Trophoblast cell (in vitro differentiated cells and primary cell): ENCODE results near the gene ASAP3. TPM values are rescaled to one million over a fixed set of nuclear protein-coding genes. Genes with fewer than 3 reads are reported as not detected.

ENCODE experiments used
- DNase-seq, 2 donors: peaks; one replicate each; pipeline ENCODE4 v3.0.0-alpha.2; 2016
- H2AFZ ChIP-seq: 2 replicates; pipeline ENCODE4 v1.6.1; 2013; ENCODE audit warnings: low read length, moderate library complexity, mild to moderate bottlenecking; ENCODE audit not compliant: insufficient read depth, poor library complexity
- H2AK5ac ChIP-seq: 2 replicates; pipeline ENCODE4 v1.6.1; 2013; ENCODE audit warnings: mild to moderate bottlenecking, low read length
- H2BK120ac ChIP-seq: 2 replicates; pipeline ENCODE4 v1.6.1; 2013; ENCODE audit warnings: low read length, mild to moderate bottlenecking, moderate library complexity; ENCODE audit not compliant: insufficient read depth, poor library complexity
- H2BK12ac ChIP-seq: 2 replicates; pipeline ENCODE4 v1.6.1; 2013; ENCODE audit warnings: mild to moderate bottlenecking, low read length, moderate library complexity
- H2BK5ac ChIP-seq: 2 replicates; pipeline ENCODE4 v1.6.1; 2013; ENCODE audit warnings: low read length, low read depth, moderate library complexity, mild to moderate bottlenecking; ENCODE audit not compliant: poor library complexity
- H3K14ac ChIP-seq: 2 replicates; pipeline ENCODE4 v1.6.1; 2013; ENCODE audit warnings: mild to moderate bottlenecking, low read length
- H3K18ac ChIP-seq: 2 replicates; pipeline ENCODE4 v1.6.1; 2013; ENCODE audit warnings: mild to moderate bottlenecking, low read length
- H3K23ac ChIP-seq: 2 replicates; pipeline ENCODE4 v1.6.1; 2013; ENCODE audit warnings: low read length
- H3K27ac ChIP-seq: 2 replicates; pipeline ENCODE4 v1.5.1; 2013; ENCODE audit warnings: low read depth, mild to moderate bottlenecking, inconsistent platforms, low read length, moderate library complexity
- H3K27me3 ChIP-seq: 2 replicates; pipeline ENCODE4 v1.6.1; 2013; ENCODE audit warnings: inconsistent platforms, mild to moderate bottlenecking, low read length, moderate library complexity; ENCODE audit not compliant: insufficient read depth
- H3K36me3 ChIP-seq, 2 experiments: 1 replicate in 1 of 2; 2 replicates in 1 of 2; pipeline ENCODE4 v1.6.1; 2013; ENCODE audit warnings: low read length in 2 of 2, mild to moderate bottlenecking in 2 of 2, moderate library complexity in 1 of 2; ENCODE audit not compliant: insufficient read depth in 2 of 2, control insufficient read depth in 1 of 2
- H3K4ac ChIP-seq: 2 replicates; pipeline ENCODE4 v1.6.1; 2013; ENCODE audit warnings: low read depth, mild to moderate bottlenecking, low read length, moderate library complexity
- H3K4me1 ChIP-seq, 2 experiments: 1 replicate in 1 of 2; 2 replicates in 1 of 2; pipeline ENCODE4 v1.6.1; 2013; ENCODE audit warnings: low read length in 2 of 2, mild to moderate bottlenecking in 2 of 2, moderate library complexity in 1 of 2; ENCODE audit not compliant: insufficient read depth in 2 of 2, control insufficient read depth in 1 of 2
- H3K4me2 ChIP-seq: 2 replicates; pipeline ENCODE4 v1.6.1; 2013; ENCODE audit warnings: inconsistent platforms, mild to moderate bottlenecking, low read length, moderate library complexity
- H3K4me3 ChIP-seq: 2 replicates; pipeline ENCODE4 v1.5.1; 2013; ENCODE audit warnings: mild to moderate bottlenecking, low read depth, low read length, inconsistent platforms
- H3K79me1 ChIP-seq: one replicate; pipeline ENCODE4 v1.6.1; 2013; ENCODE audit warnings: low read length
- H3K79me2 ChIP-seq: 2 replicates; pipeline ENCODE4 v1.6.1; 2013; ENCODE audit warnings: low read length, mild to moderate bottlenecking; ENCODE audit not compliant: control insufficient read depth, insufficient read depth, poor library complexity
- H3K9ac ChIP-seq: 2 replicates; pipeline ENCODE4 v1.6.1; 2013; ENCODE audit warnings: mild to moderate bottlenecking, low read length
- H3K9me3 ChIP-seq: 2 replicates; pipeline ENCODE4 v1.6.1; 2013; ENCODE audit warnings: low read depth, mild to moderate bottlenecking, control low read depth, inconsistent platforms, low read length; ENCODE audit not compliant: insufficient read depth
- H4K12ac ChIP-seq: 2 replicates; pipeline ENCODE4 v1.6.1; 2013; ENCODE audit warnings: low read depth, mild to moderate bottlenecking, low read length, moderate library complexity
- H4K8ac ChIP-seq: 2 replicates; pipeline ENCODE4 v1.6.1; 2013; ENCODE audit warnings: low read depth, mild to moderate bottlenecking, low read length, moderate library complexity
- H4K91ac ChIP-seq: one replicate; pipeline ENCODE4 v1.6.1; 2013; ENCODE audit warnings: low read depth, mild to moderate bottlenecking, low read length, moderate library complexity
- WGBS: extraction: QIAGEN DNeasy Blood & Tissue Kit; methylation state at CpG from one replicate; pipeline ENCODE4 v1.1.7; 2013; ENCODE audit warnings: missing lambda C conversion rate; ENCODE audit not compliant: insufficient read length, insufficient coverage; ENCODE audit errors: extremely low coverage; 5-methylcytosine and 5-hydroxymethylcytosine counted together
- polyA plus RNA-seq: library from polyadenylated mRNA; stranded (reverse); fragments of 200-250 nt; gene quantifications from 2 replicates; pipeline ENCODE4 v1.2.3, GENCODE V29; 2013

The ASAP3 gene
- 12.8 and 13.6 TPM in 2 replicates for polyA plus RNA-seq

GRCh38 chr1:23483321-23484252, at the start of gene ASAP3:
Gene ASAP3 (minus strand): TSS chr1:23484179. CDS start chr1:23484133, 46 bp downstream.
- DNase-seq: peak; percentile 43 to 57
- H2AK5ac ChIP-seq: no peak within 1 kb of the TSS
- no CpG with 5 or more reads among the region's 84 CpGs for WGBS

DNA sequence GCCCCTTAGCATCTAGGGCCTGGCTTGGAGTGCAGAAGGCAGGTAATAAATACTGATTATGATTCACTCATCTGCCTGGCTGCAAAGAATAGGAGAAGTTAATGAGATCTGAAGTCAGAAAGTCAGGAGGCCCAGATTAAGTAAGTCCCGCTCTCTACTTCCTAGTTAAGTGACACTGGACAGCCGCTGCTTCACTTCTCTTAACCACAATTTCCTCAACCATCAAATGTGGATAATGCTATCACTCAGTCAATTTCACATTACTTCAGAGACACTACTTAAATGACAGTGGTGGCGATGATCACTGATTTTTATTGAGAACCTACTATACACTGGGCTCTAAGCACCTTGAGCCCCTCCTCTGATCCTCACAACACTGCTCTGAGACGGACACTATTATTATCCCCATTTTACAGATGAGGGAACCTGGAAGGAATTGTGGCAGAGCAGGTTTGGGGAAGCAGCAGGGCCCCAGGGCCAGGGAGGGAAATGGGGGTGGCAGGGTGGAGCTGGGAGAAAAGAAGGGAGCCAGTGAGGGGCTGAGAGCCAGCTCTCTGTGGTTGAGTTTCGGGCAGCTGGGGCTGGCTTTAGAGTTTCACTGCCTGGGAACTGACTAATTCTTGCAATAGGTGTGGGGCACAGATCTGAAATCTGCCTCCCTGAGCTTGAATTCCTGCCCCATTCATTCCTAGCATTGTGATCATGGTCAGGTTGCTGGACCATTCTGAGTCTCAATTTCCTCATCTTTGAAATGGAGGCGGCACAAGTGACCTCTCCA, 49.5 kb upstream of the ASAP3 start:
- no peaks in the 10 kb centered on the region for H3K36me3 ChIP-seq
- no CpG with 5 or more reads among the region's 6 CpGs for WGBS
- no peak overlapping the region for H3K14ac ChIP-seq
- peaks cover 11 to 19% of the 10 kb centered on the region in 2 experiments for H3K4me1 ChIP-seq
- H4K8ac ChIP-seq: no peak overlapping the region
- no peak overlapping the region for H2BK120ac ChIP-seq
- no peak overlapping the region for H3K4me3 ChIP-seq
- H3K79me2 ChIP-seq: no peaks in the 10 kb centered on the region
- no peak overlapping the region for H3K9ac ChIP-seq
- no peak overlapping the region for H3K23ac ChIP-seq
- H3K18ac ChIP-seq: no peak overlapping the region
- no peaks in the 10 kb centered on the region for H3K9me3 ChIP-seq
- no peak overlapping the region for H2BK5ac ChIP-seq
- H4K12ac ChIP-seq: no peak overlapping the region
- no peaks in the 10 kb centered on the region for H3K27me3 ChIP-seq
- no peak overlapping the region for H2AK5ac ChIP-seq
- peaks cover 5% of the 10 kb centered on the region for H3K79me1 ChIP-seq
- DNase-seq: peak; percentile 67 to 87
- no peak overlapping the region for H2BK12ac ChIP-seq
- H4K91ac ChIP-seq: no peak overlapping the region
- no peak overlapping the region for H3K27ac ChIP-seq
- no peak overlapping the region for H3K4ac ChIP-seq
- H3K4me2 ChIP-seq: no peak overlapping the region
- no peak overlapping the region for H2AFZ ChIP-seq

More at GRCh38 chr1:23483321-23484252, at the start of gene ASAP3:
- Histone ChIP-seq H3K9me3 (no peaks in the 10 kb centered on the region), H2BK120ac (no peak within 1 kb of the TSS), H4K8ac (peak within 1 kb of the TSS; percentile 62), H3K23ac (no peak within 1 kb of the TSS), H3K36me3 (no peaks in the 10 kb centered on the region), H3K9ac (peak within 1 kb of the TSS; percentile 74), H4K91ac (peak within 1 kb of the TSS; percentile 16), H3K4me1 (peaks cover 3 to 13% of the 10 kb centered on the region in 2 experiments), H2AFZ (peak within 1 kb of the TSS; percentile 91), H3K27me3 (no peaks in the 10 kb centered on the region), H2BK5ac (no peak within 1 kb of the TSS), H3K14ac (peak within 1 kb of the TSS; percentile 63), H3K18ac (peak within 1 kb of the TSS; percentile 50), H3K4me2 (peak within 1 kb of the TSS; percentile 78), H3K4me3 (peak within 1 kb of the TSS; percentile 92), H3K79me2 (peaks cover 3% of the 10 kb centered on the region), H3K79me1 (peaks cover 2% of the 10 kb centered on the region), H3K4ac (peak within 1 kb of the TSS; percentile 17), H3K27ac (peak within 1 kb of the TSS; percentile 29), H4K12ac (no peak within 1 kb of the TSS), H2BK12ac (no peak within 1 kb of the TSS)

- no peaks in the 10 kb centered on the region for H3K36me3 ChIP-seq
- no peak overlapping the region for H3K4ac ChIP-seq
- peaks cover 11 to 19% of the 10 kb centered on the region in 2 experiments for H3K4me1 ChIP-seq
- no peak overlapping the region for H3K14ac ChIP-seq
- no peak overlapping the region for H3K18ac ChIP-seq
- no CpG with 5 or more reads among the region's 5 CpGs for WGBS
- H2AK5ac ChIP-seq: no peak overlapping the region
- no peak overlapping the region for H2BK5ac ChIP-seq
- H4K12ac ChIP-seq: no peak overlapping the region
- H3K27ac ChIP-seq: peak overlapping the region; percentile 17
- peaks cover 5% of the 10 kb centered on the region for H3K79me1 ChIP-seq
- H4K8ac ChIP-seq: peak overlapping the region; percentile 75
- no peak overlapping the region for H2BK120ac ChIP-seq
- H3K9me3 ChIP-seq: no peaks in the 10 kb centered on the region
- H2AFZ ChIP-seq: peak overlapping the region; percentile 74
- H3K4me3 ChIP-seq: no peak overlapping the region
- H3K9ac ChIP-seq: peak overlapping the region; percentile 14
- H3K79me2 ChIP-seq: no peaks in the 10 kb centered on the region
- H3K4me2 ChIP-seq: peak overlapping the region; percentile 69
- peak in 1 of 2 donors; percentile 10 for DNase-seq
- no peak overlapping the region for H2BK12ac ChIP-seq
- no peaks in the 10 kb centered on the region for H3K27me3 ChIP-seq
- no peak overlapping the region for H4K91ac ChIP-seq
- H3K23ac ChIP-seq: no peak overlapping the region
These were observed 47.6 kb upstream of the ASAP3 start for GRCh38 chr1:23531562-23532094.
